ENCODE data around the gene NAV2.
"Not testable (repeated sequence)": the region's sequence is repeated elsewhere in the genome, so short reads cannot be mapped to it uniquely, and the experiment has no call there.

NAV2 gene

GRCh38 chr11:20125927-20126326 is 413.3 kb downstream of the NAV2 start:
- in situ Hi-C loops (cut with HindIII; ENCODE audit: low sequenced_read_pairs): no loop called here

GRCh38 chr11:20126724-20127123 is 414.1 kb downstream of the NAV2 start:
- in situ Hi-C loops (cut with HindIII; ENCODE audit: low sequenced_read_pairs): no loop called here

DNA sequence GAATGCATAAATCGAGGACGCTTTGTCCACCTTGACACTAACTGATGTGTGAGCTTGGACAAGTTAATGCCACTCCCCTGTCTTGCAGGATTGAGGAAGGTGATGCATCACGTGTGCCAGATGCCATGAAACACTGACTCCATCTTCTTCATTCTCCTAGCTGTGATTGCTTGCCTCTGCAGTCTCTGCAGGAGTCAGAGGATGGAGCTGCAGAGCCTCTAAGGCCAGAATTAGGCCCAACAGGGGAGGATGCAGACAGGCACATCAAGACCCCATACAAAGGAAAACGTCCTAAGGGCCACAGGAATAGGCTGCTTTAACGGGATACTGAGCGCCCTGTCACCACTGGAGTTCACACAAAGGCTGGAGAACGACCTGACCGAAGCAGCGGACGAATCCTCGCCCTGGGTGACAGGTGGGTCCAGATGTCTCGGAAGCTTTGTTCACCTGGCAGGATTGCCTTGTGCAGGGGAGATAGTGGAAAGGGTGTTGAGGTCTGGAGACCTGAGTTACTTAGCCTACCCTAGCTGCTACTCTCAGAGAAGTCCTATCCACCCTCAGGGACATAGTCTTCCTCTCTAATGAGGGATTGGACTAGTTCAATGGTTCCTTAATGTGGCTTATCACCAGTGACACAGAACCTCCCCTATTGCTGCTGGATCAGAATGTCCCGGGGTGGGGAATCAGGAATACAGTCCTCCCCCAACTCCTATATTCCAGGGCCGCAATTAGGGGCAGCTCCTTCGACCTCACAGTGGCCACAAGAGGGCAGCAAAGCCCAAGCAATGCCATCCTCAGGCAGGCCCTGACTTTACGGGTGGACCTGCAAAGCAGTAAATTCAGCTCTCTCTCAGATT is 415.3 kb downstream of the NAV2 start:
- in situ Hi-C loops (cut with HindIII; ENCODE audit: low sequenced_read_pairs): no loop called here

DNA sequence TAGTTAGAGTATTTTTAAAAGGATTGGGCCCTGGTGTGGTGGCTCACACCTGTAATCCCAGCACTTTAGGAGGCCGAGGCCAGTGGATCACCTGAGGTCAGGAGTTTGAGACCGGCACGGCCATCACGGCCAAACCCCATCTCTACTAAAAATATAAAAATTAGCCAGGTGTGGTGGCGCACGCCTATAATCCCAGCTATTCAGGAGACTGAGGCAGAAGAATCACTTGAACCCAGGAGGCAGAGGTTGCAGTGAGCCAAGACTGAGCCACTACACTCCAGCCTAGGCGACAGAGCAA is 415.8 kb downstream of the NAV2 start:
- in situ Hi-C loops (cut with HindIII; ENCODE audit: low sequenced_read_pairs): not testable (repeated sequence)

- in situ Hi-C loops (cut with HindIII; ENCODE audit: low sequenced_read_pairs): no loop called here
Observed at GRCh38 chr11:20129665-20130064, 417.0 kb downstream of the NAV2 start.

DNA sequence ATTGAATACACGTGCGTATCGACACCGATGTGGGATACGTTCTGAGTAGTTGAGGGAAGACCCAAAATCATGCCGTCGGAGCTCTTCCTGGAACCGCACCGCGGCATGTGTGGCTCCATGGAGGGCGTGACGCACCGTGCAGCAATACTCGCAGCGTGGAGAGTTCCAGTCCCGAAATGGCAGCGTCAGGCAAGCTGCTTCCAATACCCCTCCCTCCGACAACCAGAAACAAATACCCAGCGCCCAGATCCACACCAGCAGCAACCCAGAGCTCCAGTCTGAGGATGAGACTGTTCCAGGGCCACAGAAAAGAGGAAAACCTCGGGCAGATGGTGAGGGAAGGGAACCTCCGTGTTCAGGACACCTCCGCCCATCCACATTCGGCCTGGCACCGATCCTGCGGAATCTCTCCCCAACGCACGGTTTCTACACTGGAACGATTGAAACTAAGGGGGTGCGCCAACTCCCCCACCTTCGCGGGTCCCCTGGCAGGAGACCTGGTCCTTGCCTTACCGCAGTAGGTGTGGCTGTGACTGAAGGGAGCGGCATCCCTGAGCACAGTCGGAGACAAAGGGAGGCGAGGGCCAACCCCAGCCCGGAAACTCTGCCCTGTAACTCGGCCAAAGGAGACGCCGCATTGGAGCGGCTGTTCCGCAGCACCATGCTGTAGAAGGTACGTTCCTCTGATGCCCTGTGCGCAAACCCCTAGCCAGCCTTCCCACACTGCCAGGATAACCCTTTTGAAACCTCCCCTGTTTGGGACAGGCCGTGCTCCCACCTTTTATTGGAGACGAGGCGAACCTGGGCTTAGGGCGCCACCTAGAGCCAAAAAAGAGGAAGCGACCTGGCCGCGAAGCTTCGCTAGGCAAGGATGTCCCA is 419.4 kb downstream of the NAV2 start:
- in situ Hi-C loops (cut with HindIII; ENCODE audit: low sequenced_read_pairs): no loop called here

DNA sequence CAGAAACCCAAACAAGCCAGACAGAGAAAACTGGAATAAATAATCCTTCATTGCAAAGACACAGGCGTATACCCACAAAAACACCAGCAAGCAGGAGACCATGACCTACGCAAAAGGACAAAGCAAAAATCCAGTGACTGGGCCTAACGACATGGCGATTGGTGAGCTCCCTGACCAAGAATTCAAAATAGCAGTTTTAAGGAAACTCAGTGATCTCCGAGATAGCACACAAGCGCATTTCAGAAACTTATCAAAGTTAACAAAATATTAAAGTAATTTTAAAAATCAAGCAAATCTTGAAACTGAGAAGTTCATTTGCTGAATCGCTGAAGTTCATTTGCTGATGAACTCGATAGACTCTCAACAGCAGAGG is 420.0 kb downstream of the NAV2 start:
- in situ Hi-C loops (cut with HindIII; ENCODE audit: low sequenced_read_pairs): no loop called here

GRCh38 chr11:20134991-20135736 is 422.5 kb downstream of the NAV2 start:
- in situ Hi-C loops (cut with HindIII; ENCODE audit: low sequenced_read_pairs): no loop called here

DNA sequence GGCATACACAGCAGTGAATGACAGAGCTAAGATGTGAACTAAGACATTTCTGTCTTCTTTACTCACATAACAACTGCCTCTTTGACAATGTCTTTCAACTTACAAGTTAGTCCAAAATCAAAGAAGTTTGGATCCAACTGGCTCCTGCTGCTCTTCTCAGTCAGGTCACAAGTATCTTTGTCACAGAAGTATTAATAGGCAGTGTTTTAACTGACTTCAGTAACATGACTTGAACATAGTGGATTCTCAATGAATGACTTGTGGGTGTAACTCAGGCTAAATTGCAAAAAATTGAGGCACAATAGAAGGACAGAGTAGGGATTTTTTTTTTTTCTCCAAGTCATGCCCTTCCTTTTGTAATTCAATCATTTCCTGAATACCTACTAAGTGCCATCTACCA is 425.0 kb downstream of the NAV2 start:
- in situ Hi-C loops (cut with HindIII; ENCODE audit: low sequenced_read_pairs): no loop called here

- in situ Hi-C loops (cut with HindIII; ENCODE audit: low sequenced_read_pairs): no loop called here
Observed at GRCh38 chr11:20138707-20139106, 426.1 kb downstream of the NAV2 start.

- in situ Hi-C loops (cut with HindIII; ENCODE audit: low sequenced_read_pairs): no loop called here
Observed at GRCh38 chr11:20154381-20154780, 441.7 kb downstream of the NAV2 start.

- in situ Hi-C loops (cut with HindIII; ENCODE audit: low sequenced_read_pairs): no loop called here
Observed at GRCh38 chr11:20155683-20156279, 443.1 kb downstream of the NAV2 start.

GRCh38 chr11:20156280-20156875 is 443.7 kb downstream of the NAV2 start:
- in situ Hi-C loops (cut with HindIII; ENCODE audit: low sequenced_read_pairs): no loop called here

- in situ Hi-C loops (cut with HindIII; ENCODE audit: low sequenced_read_pairs): no loop called here
Observed at GRCh38 chr11:20156876-20157613, 444.4 kb downstream of the NAV2 start.

- in situ Hi-C loops (cut with HindIII; ENCODE audit: low sequenced_read_pairs): no loop called here
Observed at GRCh38 chr11:20157728-20158127, 445.1 kb downstream of the NAV2 start.

GRCh38 chr11:20158597-20159257 is 446.1 kb downstream of the NAV2 start:
- in situ Hi-C loops (cut with HindIII; ENCODE audit: low sequenced_read_pairs): no loop called here

GRCh38 chr11:20159466-20160381 is 447.1 kb downstream of the NAV2 start:
- in situ Hi-C loops (cut with HindIII; ENCODE audit: low sequenced_read_pairs): no loop called here

- in situ Hi-C loops (cut with HindIII; ENCODE audit: low sequenced_read_pairs): no loop called here
Observed at GRCh38 chr11:20160425-20161229, 448.0 kb downstream of the NAV2 start, which contains the start of gene DBX1. Gene DBX1 (minus strand): TSS chr11:20160475. CDS start chr11:20160324, 151 bp downstream.
